ACC112 (cell line): ENCODE results near the gene FOS.

ENCODE experiments used
- H2AFZ ChIP-seq: fragments of 200-600 bp; sonication (generic); one replicate; pipeline ENCODE4 v1.6.0; 2017; ENCODE audit warnings: antibody characterized with exemption, low read length; ENCODE audit not compliant: unreplicated experiment
- H3K27ac ChIP-seq: fragments of 200-600 bp; sonication (generic); 2 replicates; pipeline ENCODE4 v1.5.1; 2014; ENCODE audit warnings: low read depth, mild to moderate bottlenecking, antibody characterized with exemption, low read length, moderate library complexity
- H3K27me3 ChIP-seq: fragments of 200-600 bp; sonication (generic); 2 replicates; pipeline ENCODE4 v1.6.1; 2014; ENCODE audit warnings: mild to moderate bottlenecking, antibody characterized with exemption, low read length, moderate library complexity, mixed read lengths; ENCODE audit not compliant: insufficient read depth
- H3K36me3 ChIP-seq: fragments of 200-600 bp; sonication (generic); 2 replicates; pipeline ENCODE4 v1.6.1; 2016; ENCODE audit warnings: mild to moderate bottlenecking, antibody characterized with exemption, low read length, moderate library complexity, mixed read lengths; ENCODE audit not compliant: insufficient read depth
- H3K4me1 ChIP-seq: fragments of 200-600 bp; sonication (generic); one replicate; pipeline ENCODE4 v1.6.1; 2016; ENCODE audit warnings: low read length, mixed read lengths; ENCODE audit not compliant: insufficient read depth, unreplicated experiment, control insufficient read depth
- H3K4me3 ChIP-seq: fragments of 200-600 bp; sonication (generic); 2 replicates; pipeline ENCODE4 v1.5.1; 2014; ENCODE audit warnings: mild to moderate bottlenecking, low read depth, low read length
- H3K79me2 ChIP-seq: fragments of 200-600 bp; sonication (generic); one replicate; pipeline ENCODE4 v1.6.0; 2016; ENCODE audit warnings: low read length; ENCODE audit not compliant: control insufficient read depth, unreplicated experiment, insufficient read depth

Gene FOS

GRCh38 chr14:75267141-75267721 is 11.4 kb upstream of the FOS start:
- H3K4me3 ChIP-seq = no peak overlapping the region
- H3K36me3 ChIP-seq = no peaks in the 10 kb centered on the region
- peak overlapping the region; percentile 58; the same call in 1 of the 2 replicates for H3K27ac ChIP-seq
- peak overlapping the region; percentile 74 for H2AFZ ChIP-seq
- no peaks in the 10 kb centered on the region for H3K27me3 ChIP-seq
- H3K4me1 ChIP-seq = peaks cover 10% of the 10 kb centered on the region
- H3K79me2 ChIP-seq = no peaks in the 10 kb centered on the region

GRCh38 chr14:75268633-75269550 is 9.7 kb upstream of the FOS start:
- H3K36me3 ChIP-seq = no peaks in the 10 kb centered on the region
- H3K27me3 ChIP-seq = no peaks in the 10 kb centered on the region
- no peak overlapping the region for H3K4me3 ChIP-seq
- no peak overlapping the region for H3K27ac ChIP-seq
- H3K4me1 ChIP-seq = peaks cover 22% of the 10 kb centered on the region
- H2AFZ ChIP-seq = no peak overlapping the region
- no peaks in the 10 kb centered on the region for H3K79me2 ChIP-seq

- H3K36me3 ChIP-seq = no peaks in the 10 kb centered on the region
- H3K27me3 ChIP-seq = no peaks in the 10 kb centered on the region
- H2AFZ ChIP-seq = no peak overlapping the region
- no peak overlapping the region for H3K4me3 ChIP-seq
- H3K4me1 ChIP-seq = peaks cover 30% of the 10 kb centered on the region
- H3K79me2 ChIP-seq = no peaks in the 10 kb centered on the region
- H3K27ac ChIP-seq = no peak overlapping the region
Observed at GRCh38 chr14:75271514-75271913, 7.1 kb upstream of the FOS start.

GRCh38 chr14:75273272-75274049 is 5.2 kb upstream of the FOS start:
- Histone ChIP-seq H3K4me3 (no peak overlapping the region), H3K79me2 (no peaks in the 10 kb centered on the region), H3K27me3 (no peaks in the 10 kb centered on the region), H3K27ac (peak overlapping the region; percentile 69), H3K36me3 (no peaks in the 10 kb centered on the region), H3K4me1 (peaks cover 21% of the 10 kb centered on the region), H2AFZ (no peak overlapping the region)

GRCh38 chr14:75274050-75274898 is 4.4 kb upstream of the FOS start:
- H2AFZ ChIP-seq = no peak overlapping the region
- no peaks in the 10 kb centered on the region for H3K27me3 ChIP-seq
- peaks cover 21% of the 10 kb centered on the region for H3K4me1 ChIP-seq
- no peak overlapping the region for H3K4me3 ChIP-seq
- no peaks in the 10 kb centered on the region for H3K36me3 ChIP-seq
- H3K79me2 ChIP-seq = peaks cover 5% of the 10 kb centered on the region
- peak overlapping the region; percentile 69 for H3K27ac ChIP-seq

- no peaks in the 10 kb centered on the region for H3K27me3 ChIP-seq
- H3K36me3 ChIP-seq = peaks cover 3% of the 10 kb centered on the region; the same call in 1 of the 2 replicates
- peaks cover 21% of the 10 kb centered on the region for H3K4me1 ChIP-seq
- H3K27ac ChIP-seq = no peak overlapping the region
- H3K4me3 ChIP-seq = no peak overlapping the region
- peaks cover 13% of the 10 kb centered on the region for H3K79me2 ChIP-seq
- no peak overlapping the region for H2AFZ ChIP-seq
Observed at GRCh38 chr14:75274899-75275569, 3.6 kb upstream of the FOS start.

GRCh38 chr14:75275598-75275997 is 3.0 kb upstream of the FOS start:
- Histone ChIP-seq H3K4me3 (no peak overlapping the region), H3K27ac (no peak overlapping the region), H3K4me1 (peaks cover 21% of the 10 kb centered on the region), H2AFZ (no peak overlapping the region), H3K36me3 (peaks cover 8% of the 10 kb centered on the region; the same call in 1 of the 2 replicates), H3K27me3 (no peaks in the 10 kb centered on the region), H3K79me2 (peaks cover 13% of the 10 kb centered on the region)

- H3K79me2 ChIP-seq = peaks cover 13% of the 10 kb centered on the region
Observed at GRCh38 chr14:75277008-75277814, 1.4 kb upstream of the FOS start.

GRCh38 chr14:75277815-75278421 is 710 bp upstream of the FOS start:
- H3K79me2 ChIP-seq = peaks cover 13% of the 10 kb centered on the region
- peaks cover 17% of the 10 kb centered on the region for H3K4me1 ChIP-seq
- peaks cover 19% of the 10 kb centered on the region; the same call in 1 of the 2 replicates for H3K36me3 ChIP-seq
- peak overlapping the region; percentile 17 for H2AFZ ChIP-seq
- H3K27ac ChIP-seq = peak overlapping the region; percentile 93
- no peaks in the 10 kb centered on the region for H3K27me3 ChIP-seq
- peak overlapping the region; percentile 89 for H3K4me3 ChIP-seq

More at GRCh38 chr14:75277008-75277814, 1.4 kb upstream of the FOS start:
- peaks cover 21% of the 10 kb centered on the region for H3K4me1 ChIP-seq
- H3K27ac ChIP-seq = peak overlapping the region; percentile 93
- no peaks in the 10 kb centered on the region for H3K27me3 ChIP-seq
- H2AFZ ChIP-seq = peak overlapping the region; percentile 17
- peak overlapping the region; percentile 89 for H3K4me3 ChIP-seq
- peaks cover 19% of the 10 kb centered on the region; the same call in 1 of the 2 replicates for H3K36me3 ChIP-seq
